GM21529 (cell line): Measurements from ENCODE around the gene ANXA10.
"Not testable (repeated sequence)": the region's sequence is repeated elsewhere in the genome, so short reads cannot be mapped to it uniquely, and the experiment has no call there.

Source experiments
- ATAC-seq: cut with Tn5 transposase; IDR thresholded peaks from one replicate; pipeline ENCODE4 v1.9.1; 2021; ENCODE audit not compliant: unreplicated experiment

Gene ANXA10

DNA sequence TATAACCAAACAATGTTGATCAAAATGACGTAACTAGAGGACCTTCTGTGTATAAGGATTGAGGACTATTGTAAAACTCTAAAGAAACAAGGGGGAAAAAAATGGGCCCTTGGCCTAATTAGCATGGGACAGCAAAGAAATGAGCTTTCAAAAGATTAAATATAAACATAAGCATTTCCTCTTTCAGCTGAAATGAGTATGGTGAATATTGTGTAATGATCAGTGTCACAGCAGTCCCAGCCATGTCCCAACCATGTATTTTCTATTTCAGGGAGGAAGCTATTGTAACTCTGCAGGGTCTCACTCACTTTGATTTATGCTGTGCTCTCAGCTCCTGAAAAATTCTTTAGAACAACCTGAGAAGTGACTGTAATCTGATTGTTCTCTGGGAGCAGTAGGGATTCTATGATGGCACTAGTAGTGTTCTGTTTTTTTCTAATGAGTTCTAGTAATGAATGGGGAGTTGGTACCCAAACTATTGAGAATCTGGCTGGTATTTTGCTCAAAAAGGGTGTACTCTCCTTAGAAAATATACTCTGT is 25.8 kb downstream of the ANXA10 start:
- ATAC-seq, result no peak

DNA sequence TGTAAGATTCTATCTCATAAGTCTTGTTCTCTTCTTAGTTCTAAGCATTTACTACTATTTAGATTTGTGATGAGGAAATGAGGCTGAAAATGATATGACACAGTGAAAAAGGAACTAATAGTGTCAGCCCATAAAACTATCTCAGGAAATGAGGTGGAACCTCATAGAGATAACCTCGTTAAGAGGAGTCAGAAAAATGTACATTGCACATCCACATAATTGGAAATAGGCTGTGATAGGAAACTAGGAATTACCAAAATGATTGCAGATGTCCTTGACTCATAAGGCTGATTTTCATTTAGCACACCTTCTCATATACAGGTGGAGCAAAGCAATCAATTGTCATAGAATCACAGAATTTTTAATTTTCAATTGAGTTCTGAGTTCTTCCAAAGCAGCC is 26.8 kb downstream of the ANXA10 start:
- no peak for ATAC-seq

DNA sequence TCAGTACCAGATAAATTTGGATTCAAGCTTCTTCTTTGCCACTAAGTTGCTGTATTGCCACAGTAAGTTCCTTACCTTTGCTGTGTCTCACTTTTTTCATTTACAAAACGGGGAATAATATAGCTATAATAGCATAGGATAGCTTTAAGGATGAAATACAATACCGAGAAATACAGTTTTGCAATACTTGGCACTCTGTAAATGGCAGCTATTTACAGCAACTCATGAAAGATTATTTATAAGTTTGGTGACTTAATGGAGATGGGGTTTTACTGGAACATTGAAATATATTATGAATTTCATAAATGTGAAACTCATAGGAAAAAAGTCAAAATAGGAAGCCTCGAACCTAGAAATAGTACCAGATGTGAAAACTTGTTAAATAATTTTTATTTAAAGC is 27.6 kb downstream of the ANXA10 start:
- ATAC-seq, result no peak

DNA sequence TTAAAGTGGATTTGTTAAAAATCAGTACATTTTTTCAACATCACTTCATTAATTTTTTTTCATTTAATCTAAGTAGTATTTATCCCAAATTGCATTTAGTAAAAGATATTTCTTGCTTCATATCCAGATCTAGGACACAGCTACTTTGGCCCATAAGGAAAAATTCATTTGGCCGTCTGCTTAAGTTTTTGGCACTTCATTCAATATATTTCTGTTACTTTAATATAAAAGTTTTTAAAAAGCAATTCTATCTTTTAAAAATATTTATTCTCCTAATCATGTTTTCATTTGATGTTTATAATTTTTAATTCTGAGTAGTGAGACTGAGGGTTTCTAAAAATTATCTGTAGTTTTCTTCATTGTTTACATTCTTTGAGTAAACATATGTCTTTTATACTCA is 28.5 kb downstream of the ANXA10 start:
- ATAC-seq, result no peak

DNA sequence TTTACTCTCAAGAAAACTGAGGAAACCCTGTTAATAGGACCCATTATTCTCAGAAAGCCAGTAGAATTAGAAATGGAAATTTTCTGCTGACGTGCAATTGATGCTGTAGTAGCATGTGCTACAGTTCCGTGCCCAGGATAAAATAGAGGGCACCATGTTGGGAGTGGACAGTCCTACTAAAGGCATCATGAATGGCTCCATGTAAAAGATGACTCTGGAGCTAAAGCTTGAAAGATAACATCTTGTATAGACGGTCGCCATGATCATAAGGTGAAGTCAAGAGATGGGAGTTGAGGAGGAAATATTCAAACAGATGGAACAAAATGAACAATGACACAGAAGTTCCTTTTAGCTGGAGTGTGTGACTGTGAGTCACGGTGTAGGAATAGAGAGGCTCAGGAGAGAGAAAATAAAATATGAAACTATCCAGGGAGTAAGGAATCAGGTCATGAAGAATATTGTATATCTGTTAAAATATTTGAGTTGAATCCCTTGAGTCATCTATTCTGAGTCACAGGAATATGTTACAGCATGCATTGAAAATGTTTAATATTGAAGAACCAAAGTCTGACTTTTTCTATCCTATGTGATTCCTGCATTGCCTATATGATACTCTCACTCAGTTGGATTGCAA is 31.8 kb downstream of the ANXA10 start:
- no peak for ATAC-seq

DNA sequence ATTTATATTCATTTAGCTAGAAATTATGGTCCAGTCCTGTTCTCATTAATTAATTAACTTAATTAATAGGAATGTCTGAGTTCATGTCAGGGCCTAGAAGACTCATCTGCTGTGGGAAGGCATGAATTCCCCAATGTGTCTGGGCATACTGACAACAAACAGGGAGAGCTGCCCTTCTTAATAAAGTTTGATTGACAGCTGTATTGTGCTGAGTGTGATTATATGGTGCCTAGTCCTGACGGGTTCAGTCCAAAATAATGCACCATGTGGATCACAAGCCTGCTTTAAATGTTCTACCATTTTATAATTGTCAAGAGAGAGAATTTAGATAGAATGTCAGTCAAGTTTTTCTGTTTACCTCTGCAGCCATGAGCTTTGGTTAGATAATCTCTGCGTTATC is 34.6 kb downstream of the ANXA10 start:
- ATAC-seq, result no peak

DNA sequence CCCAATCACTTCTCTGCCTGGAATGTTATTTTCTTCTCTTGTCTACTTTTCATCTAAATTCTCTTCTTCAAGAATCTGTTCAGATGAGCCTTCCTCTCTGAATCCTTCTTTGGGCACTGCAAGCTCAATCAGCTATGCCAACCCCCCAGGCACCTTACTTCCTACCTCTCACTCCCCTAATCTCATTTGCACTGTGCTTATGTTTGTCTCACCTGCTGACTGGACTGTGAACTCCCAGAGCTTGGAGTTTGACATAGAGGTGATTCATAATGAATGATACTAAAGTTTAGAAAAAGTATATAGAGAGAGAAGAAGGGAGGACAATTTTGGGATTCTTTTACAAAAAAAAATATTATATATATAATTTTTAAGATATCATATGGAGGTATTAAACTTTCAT is 36.3 kb downstream of the ANXA10 start:
- ATAC-seq, result no peak

DNA sequence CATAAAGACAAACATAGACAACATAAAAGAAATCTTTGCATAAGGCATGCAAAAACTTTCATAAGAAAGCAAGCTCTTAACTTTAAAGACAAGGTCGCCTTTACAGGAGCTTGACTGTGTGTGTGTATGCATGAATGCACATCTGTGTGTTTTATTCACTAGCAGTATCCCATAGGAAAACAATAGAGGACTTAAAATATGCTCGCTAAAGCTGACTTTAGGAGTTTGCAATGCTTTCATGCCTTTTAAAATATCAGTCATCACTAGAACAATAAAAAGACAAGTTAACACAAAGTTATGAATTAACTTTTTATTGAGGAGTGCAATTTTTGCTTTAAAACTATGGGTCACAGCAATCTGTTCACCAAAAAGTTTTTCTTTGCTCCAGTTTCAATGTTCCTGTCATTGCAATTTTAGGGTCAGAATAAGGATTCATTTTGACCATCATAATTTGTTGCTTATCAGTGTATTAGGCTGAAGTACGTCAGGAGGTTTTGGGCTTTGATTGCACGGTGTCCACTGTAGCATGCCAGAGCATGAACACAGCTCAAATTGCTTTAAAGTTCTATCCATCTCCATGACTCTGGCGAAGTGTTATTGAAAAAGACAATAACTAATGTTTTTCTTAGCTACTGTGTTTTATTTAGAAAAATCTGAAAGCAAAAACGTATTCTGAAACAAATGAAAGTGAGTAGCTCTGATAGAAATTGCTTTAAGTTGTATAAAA is 36.9 kb downstream of the ANXA10 start:
- no peak for ATAC-seq

DNA sequence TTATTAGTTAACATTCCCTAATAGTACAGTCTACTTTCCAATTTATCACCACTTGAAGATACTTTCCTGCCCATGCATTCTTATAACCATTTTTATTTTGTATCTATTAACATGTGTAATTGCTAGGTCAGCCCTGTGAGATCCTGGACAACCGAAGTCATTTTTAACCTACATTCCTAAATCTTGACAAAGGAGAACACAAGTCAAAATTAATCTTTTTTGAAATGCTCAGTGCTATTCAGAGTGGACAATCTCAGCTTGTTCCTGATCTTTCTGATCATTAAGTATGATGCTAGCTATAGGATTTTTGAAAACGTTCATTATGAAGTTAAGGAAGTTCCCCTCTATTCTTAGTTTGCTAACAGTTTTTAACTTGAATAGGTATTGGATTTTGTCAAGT is 37.5 kb downstream of the ANXA10 start:
- ATAC-seq, result no peak

DNA sequence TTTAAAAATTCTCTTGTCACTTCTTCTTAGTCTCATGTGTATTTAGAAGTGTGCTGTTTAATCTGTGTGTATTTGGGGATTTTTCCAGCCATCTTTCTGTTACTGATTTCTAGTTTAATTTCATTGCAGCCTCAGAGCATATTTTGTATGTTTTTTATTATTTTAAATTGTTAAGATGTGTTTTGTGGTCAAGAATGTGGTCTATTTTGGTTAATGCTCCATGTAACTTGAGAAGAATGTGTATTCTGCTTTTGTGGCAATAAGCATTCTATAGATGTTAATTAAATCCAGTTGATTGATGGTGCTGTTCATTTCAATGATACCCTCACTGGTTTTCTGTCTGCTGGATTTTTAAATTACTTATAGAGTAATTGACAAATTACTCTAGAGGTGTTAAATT is 38.9 kb downstream of the ANXA10 start:
- ATAC-seq, result no peak

DNA sequence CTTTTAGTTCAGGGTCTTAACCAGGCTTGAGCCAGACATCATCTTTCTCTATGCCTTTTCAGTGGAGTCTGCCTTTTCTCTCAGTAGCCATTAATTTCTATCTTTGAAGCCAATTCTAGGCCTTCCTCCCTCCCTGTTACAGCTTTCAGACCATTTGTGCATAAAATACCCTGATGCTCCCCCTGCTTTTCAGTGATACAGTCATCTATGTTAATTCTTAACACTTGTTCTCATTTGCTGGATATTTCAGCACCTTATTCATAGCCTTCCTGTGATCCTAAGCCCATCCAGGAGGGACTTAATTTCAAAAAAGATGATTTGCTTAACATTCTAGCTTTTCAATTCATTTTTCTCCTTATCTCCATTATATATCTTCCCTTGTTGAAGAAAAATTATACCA is 42.3 kb downstream of the ANXA10 start:
- ATAC-seq, result no peak

DNA sequence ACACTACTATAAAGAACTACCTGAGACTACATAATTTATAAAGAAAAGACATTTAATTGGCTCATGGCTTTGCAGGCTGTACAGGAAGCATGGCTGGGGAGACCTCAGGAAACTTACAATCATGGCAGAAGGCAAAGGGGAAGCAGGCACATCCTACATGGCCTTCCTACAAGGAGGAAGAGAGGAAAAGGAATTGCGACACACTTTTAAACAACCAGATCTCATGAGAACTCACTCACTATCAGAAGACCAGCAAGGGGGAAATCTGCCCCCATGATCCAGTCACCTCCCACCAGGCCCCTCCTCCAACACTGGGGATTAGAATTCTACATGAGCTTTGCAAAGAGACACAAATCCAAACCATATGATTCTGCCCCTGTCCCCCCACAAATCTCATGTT is 43.5 kb downstream of the ANXA10 start:
- ATAC-seq, result not testable (repeated sequence)

DNA sequence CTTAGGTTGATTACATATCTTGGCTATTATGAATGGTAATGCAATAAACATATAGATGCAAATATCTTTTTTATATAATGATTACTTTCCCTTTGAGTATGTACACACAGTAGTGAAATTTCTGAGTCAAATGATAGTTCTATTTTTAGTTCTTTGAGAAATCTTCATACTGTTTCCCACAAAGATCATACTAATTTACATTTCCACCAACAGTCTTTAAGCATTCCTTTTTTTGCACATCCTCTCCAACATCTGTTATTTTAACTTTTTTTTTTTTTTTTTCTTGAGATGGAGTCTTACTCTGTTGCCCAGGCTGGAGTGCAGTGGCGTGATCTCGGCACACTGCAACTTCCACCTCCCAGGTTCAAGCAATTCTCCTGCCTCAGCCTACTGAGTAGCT is 45.4 kb downstream of the ANXA10 start:
- not testable (repeated sequence) for ATAC-seq

DNA sequence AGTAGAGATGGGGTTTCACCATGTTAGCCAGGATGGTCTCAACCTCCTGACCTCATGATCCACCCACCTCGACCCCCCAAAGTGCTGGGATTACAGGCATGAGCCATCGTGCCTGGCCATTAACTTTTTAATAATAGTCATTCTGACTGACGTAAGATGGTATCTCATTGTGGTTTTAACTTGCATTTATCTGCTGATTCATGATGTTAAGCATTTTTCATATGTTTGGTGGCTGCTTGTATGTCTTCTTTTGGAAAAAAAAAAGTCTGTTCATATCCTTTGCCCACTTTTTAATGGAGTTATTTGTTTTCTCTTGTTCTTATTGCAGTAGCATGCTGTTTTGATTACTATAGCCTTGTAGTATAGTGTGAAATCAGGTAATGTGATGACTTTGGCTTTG is 45.8 kb downstream of the ANXA10 start:
- no peak for ATAC-seq

DNA sequence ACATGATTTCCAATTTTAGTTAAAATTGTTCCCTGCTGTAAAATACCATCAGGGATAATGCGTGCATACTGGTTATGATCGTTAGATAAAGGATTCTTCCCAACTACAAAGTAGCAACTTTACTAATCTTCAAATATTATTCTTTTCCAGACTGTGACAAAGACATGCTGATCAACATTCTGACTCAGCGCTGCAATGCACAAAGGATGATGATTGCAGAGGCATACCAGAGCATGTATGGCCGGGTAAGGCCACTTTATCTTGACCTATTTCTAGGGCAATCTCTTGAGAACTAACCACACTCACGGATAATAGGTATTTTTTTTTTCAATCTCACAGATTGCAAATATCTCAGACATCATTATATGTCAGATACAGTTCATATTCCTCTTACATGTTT is 47.0 kb downstream of the ANXA10 start:
- ATAC-seq, result no peak

DNA sequence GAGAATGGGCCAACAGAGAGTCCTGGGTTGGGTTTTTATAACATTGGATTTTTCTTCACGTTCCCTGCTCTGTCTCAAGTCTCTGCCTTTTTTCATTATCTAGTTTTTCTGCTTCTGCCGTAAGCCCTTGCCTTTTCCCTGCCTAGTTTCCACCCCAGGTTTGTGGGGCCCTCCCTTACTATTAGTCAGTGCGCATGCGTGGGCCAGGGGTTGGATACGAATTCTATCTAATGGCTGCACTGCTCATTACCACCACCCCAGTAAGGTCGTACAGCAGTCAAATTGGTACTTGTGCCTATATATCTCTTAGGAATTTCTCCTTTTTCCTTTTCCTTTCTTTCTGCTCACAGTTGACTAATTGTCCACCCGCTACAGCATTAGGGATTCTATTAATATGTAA is 49.4 kb downstream of the ANXA10 start:
- no peak for ATAC-seq

DNA sequence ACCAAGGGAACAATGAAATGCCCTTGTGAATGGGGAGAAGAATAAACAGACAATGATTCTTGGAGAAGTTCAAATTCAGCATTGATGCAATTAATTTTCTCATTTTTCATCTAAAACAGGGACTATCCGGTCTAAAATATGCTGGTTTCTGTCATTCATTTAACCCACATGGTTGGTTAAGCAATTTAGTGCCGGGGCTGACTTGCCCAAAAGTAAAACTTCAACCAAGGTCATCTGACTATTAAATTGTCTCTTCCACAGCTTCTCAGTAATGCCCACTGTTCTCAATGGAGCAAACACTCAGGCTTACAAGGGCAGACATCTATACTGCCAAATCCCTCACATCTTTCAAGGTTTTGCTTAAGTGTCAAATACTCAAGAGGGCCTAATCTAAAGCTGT is 51.3 kb downstream of the ANXA10 start:
- ATAC-seq, result no peak

DNA sequence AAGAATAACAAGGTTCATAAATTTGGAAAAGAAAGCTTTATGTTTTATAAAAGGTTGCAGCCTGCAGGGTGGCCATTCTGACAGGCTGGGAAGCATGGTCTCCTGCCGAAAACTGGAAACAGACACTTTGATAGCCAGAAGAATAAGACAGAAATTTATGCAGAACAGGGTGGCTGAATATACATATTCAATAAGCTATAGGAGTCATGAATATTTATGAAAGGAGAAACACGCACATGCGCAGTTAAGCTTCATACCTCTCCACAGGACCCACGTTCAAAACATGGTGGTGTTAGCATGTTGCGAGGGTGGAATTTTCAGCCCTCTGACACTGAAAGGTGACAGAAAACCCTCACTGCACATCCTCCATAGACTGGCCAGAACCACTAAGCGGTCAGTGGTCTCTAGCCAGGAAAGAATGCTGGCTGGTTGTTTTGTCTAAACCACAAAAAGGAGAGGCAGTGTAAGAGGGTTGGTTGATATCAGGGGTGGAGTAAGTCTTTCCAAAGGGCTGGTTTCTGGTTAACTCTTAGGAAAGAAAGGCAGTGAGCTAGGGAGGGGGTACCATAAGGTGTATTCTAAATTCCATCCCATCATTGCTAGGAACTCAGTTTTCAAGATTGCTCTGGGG is 58.2 kb downstream of the ANXA10 start:
- no peak for ATAC-seq

DNA sequence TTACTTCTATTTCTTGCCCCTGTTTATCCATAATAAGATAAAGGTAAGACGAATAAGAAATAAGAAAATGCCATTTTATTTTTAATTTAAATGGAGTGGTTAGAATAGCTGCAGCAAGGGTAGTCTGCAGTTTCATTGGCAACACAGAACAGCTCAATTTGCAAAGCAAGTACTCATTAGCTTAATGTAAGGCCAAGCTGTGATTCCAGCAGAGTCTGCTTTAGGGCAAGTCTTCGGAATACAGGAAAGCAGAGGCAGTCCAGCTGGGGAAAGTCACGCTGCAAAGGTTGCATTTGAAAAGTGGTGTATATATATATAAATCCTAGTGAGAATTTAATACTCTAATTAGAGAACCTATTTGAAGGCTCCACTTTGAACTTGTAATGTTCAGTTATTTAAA is 59.0 kb downstream of the ANXA10 start:
- no peak for ATAC-seq

DNA sequence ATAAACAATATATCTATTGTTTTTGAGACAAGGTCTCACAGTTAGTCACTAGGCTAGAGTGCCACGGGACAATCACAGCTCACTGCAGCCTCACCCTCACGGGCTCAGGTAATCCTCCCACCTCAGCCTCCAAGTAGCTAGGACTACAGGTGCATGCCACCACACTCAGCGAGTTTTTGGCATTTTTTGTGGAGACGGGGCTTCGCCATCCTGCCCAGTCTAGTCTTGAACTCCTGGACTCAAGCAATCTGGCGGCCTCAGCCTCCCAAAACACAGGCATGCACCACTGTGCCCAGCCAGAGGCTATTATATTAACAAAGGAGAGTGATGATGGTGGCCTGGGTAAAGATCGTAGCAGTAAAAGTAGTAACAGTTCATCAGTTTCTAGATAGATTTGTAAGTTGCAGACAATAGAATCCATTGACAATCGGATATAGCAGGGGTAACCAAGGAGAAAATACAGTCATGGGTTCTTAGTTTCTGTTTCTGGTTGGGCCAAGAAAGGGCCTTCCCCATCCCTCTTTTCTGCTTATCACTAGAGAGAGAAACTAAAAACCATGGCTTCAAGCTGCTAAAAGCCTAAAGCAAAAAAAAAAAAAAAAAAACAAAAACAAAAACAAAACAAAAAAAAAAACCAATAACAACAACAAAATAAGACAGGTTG is 60.6 kb downstream of the ANXA10 start:
- no peak for ATAC-seq

DNA sequence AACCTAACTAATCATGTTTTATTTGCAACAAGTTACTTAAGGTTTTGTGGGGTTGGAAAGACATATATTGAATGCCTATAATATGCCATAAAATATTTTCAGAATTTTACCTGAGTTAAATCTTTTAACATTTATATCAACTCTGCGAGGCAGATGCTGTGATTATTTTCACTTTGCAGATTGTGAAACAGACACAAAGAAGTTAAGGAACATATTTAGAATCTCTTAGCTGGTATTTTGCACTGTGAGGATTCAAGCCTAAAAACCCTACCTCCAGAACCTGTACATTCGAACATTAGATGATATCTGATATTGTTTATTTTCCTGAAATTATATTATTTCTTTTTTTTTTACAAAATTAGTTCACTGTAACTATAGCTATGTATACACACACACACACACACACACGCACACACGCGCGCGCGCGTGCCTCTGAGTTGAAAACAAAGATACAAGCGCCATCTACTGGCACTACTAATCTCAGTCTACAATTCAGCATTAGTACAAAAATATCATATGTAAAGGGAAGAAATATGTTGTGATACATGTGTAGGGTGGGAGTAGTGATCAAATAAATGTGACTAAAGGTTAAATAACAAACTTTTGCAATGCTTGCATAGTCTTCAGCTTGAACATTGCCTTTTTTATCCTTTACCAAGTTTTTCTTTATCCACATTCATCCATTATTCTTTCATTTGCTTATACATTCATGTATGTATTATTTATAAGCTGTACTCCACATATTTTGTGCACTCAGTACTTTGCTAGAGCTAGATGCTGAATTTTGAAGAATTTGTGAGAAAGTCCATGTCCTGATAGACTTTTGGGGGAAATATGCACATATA is 61.5 kb downstream of the ANXA10 start:
- ATAC-seq, result peak; percentile 87
